Inferior parietal cortex (tissue), 1 donor: ENCODE measurements around the gene RBL1.
"Not testable (repeated sequence)": the region's sequence is repeated elsewhere in the genome, so short reads cannot be mapped to it uniquely, and the experiment has no call there.

Experiments used
- DNase-seq: peaks from one replicate; pipeline ENCODE4 v3.0.0-alpha.2; 2016; ENCODE audit errors: extremely low spot score

RBL1 gene, protein sequence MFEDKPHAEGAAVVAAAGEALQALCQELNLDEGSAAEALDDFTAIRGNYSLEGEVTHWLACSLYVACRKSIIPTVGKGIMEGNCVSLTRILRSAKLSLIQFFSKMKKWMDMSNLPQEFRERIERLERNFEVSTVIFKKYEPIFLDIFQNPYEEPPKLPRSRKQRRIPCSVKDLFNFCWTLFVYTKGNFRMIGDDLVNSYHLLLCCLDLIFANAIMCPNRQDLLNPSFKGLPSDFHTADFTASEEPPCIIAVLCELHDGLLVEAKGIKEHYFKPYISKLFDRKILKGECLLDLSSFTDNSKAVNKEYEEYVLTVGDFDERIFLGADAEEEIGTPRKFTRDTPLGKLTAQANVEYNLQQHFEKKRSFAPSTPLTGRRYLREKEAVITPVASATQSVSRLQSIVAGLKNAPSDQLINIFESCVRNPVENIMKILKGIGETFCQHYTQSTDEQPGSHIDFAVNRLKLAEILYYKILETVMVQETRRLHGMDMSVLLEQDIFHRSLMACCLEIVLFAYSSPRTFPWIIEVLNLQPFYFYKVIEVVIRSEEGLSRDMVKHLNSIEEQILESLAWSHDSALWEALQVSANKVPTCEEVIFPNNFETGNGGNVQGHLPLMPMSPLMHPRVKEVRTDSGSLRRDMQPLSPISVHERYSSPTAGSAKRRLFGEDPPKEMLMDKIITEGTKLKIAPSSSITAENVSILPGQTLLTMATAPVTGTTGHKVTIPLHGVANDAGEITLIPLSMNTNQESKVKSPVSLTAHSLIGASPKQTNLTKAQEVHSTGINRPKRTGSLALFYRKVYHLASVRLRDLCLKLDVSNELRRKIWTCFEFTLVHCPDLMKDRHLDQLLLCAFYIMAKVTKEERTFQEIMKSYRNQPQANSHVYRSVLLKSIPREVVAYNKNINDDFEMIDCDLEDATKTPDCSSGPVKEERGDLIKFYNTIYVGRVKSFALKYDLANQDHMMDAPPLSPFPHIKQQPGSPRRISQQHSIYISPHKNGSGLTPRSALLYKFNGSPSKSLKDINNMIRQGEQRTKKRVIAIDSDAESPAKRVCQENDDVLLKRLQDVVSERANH

GRCh38 chr20:37095599-37096414, at the start of gene RBL1:
TSS of gene RBL1 (minus strand) at chr20:37095997. CDS start at chr20:37095928, 69 bp downstream.
- peak; percentile 88 for DNase-seq

GRCh38 chr20:37144856-37145404, 49.1 kb upstream of the RBL1 start:
- no peak for DNase-seq

GRCh38 chr20:37142708-37143107, 46.9 kb upstream of the RBL1 start:
- DNase-seq = no peak

GRCh38 chr20:37137547-37137946, 41.8 kb upstream of the RBL1 start:
- DNase-seq = no peak

GRCh38 chr20:37133952-37134351, 38.2 kb upstream of the RBL1 start:
- no peak for DNase-seq

GRCh38 chr20:37131486-37131885, 35.7 kb upstream of the RBL1 start:
- no peak for DNase-seq

DNA sequence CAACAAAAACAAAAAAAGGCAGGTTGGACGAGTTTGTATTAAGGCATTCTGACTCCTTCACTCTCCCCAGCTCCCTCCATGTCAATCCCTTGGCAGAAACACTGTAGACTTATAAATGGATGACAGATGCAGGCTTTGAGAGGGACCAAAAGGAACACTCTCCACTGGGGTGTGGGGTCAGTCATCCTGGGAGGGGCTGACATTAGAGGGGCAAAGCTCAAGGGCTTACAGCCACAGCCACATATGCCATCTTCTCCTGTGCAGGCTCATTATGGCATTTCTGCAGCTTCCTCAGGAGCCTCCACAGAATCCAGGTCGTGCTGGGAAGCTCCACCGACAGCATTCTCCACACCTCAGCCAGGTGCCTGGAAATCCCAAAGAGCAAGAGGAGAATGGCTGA, 33.0 kb upstream of the RBL1 start:
- DNase-seq = no peak

- not testable (repeated sequence) for DNase-seq
These were observed 30.5 kb upstream of the RBL1 start for GRCh38 chr20:37126290-37126689.

DNA sequence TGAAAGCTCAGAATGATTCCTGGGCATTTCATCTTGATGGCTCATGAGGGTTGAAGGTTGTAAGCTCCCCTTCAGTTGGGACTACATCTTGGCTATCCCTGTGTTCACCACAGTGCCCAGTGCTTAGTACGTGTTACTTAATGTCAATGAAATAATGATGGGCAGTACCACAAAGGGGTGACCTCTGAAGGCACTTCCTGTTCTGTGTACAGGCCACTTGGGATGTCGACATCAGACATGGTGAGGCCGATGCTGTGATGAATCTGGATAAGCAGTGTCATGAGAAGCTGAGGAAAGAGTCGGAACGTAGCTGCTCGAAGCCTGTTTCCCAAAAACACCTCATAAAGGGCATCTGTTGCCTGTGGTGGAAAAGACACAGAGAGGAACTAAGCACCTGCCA, 27.6 kb upstream of the RBL1 start:
- DNase-seq = no peak

- no peak for DNase-seq
These were observed 24.7 kb upstream of the RBL1 start for GRCh38 chr20:37120497-37120896.

DNA sequence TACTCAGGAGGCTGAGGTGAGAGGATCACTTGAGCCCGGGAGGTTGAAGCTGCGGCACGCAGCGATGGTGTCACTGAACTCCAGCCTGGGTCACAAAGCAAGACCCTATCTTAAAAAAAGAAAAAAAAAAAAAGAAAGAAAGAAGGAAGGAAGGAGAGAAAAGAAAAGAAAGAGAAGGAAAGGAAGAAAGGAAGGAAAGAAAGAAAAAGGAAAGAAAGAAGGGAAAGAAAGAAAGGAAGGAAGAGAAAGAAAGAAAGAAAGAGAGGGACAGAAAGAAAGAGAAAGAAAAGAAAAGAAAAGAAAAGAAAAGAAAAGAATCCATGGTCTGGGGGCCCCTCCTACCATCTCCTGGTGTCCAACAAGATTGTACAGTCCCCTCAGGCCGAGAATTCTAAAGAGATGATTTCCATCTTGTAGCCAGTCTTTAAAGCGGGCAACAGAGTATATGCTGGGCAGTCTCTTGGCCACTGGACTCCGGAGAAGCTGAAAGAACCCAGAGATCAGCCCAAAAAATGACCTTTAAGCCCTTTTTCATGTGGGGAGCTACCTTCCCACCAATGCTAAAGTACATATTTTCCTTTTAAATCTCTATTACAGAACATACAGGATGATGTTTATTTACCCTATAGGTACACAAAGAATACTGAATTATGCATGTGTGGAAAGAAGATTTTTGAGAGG, 23.7 kb upstream of the RBL1 start:
- no peak for DNase-seq

DNA sequence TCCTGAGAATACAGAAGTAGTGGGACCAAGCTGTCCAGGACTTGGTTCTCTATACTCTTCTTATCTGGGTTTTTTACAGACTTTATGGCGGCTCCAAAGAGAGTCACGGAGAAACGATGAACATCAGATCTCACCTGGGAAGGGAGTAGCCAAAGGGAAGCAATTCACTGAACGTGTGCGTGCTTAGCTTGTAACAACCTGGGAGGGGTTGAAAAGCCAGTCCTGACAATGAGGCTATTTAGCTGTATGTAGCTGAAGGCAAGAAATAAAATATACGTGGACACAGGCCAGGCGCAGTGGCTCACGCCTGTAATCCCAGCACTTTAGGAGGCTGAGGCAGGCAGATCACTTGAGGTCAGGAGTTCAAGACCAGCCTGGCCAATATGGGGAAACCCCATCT, 18.2 kb upstream of the RBL1 start:
- no peak for DNase-seq

DNA sequence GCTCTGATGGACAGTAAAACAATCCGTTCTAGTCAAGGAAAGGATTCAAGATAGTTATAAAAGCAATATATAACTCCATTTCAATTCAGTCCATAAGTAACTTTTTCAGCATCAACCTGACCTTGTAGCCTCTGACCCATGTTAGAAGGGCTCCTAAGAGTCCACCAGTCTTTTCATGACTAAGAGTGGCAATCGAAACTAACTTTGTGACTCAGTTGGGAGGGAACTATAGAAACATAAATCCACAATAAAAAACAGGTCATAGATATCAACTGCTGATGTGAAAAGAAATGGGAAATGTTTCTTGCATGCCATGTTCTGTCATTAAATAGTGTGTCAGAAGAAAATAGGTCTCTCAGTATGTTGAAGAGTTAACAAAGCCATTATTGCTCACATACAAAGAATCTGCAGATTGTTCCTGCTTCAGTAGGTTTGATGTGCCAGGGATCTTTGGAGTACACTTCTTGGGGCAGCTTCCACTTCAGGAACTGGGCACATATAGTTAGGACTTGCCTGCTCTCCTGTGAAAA, 16.2 kb upstream of the RBL1 start:
- DNase-seq = no peak

DNA sequence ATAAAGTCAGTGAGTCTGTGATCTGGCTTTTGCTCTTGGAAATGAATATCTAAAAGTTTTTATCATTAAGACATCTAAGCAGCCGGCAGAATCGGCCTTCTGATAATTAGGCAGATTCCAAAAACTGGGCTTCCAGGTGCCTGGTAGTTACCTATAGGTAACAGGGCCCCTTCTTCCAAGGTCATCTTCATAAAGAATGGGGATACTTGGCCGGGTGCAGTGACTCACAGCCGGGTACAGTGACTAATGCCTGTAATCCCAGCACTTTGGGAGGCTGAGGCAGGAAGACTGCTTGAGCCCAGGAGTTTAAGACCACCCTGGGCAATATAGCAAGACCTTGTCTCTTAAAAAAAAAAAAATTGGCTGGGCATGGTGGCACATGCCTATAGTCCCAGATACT, 12.9 kb upstream of the RBL1 start:
- no peak for DNase-seq

- no peak for DNase-seq
These were observed 6.8 kb upstream of the RBL1 start for GRCh38 chr20:37102571-37102970.

DNA sequence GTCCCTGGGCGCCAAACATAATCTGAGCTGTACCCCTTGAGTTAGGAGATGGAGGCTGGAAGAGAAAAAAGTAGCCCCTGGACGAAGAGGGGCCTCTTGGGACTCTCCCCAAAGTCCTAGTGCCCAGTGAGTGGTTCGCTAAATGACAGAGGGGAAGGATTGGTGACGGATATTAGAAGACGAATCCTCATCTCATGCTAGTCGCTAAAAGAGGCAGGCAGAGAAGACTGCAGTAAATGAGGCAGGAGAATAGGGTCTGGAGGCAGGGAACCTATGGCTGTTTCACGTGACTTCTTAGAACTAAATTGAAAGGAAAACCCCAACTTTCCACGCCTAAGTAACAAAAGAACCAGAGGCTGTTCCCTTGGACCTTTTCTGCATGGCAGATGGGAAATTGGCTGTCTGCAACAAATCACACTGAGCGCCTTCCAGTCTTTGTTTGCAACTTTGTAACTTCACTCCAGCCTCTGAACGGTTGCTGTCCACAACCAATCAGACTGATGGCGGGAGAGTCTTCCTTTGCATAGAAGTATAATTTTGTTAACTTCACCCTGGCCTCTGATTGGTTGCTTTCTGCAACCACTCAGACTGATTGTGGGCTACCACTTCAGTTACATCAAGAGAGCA, 731 bp upstream of the RBL1 start:
- DNase-seq = no peak

DNA sequence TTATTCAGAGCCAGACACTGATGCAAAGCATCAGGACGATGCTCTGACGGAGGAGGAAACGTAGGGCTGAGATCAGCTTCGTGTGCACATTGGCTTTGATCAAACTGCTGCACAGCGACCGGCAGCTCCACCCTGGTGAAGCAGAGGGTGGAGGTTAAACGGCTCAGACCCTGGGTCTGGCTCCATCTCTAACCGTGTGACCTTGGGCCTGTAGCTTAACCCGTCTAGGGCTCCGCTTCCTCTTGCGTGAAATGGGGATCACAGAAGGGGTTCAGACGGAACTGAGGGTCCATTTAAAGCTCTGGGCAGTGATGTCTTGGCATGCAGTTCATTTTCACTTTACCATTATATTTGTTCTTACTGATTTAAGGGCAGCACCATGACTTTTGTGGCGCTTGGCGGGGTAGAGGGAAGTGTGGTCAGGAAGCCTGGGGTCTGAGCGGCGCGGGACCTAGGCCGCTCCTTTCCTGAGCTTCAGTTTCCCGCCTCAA, 644 bp downstream of the RBL1 start:
- peak; percentile 4 for DNase-seq

DNA sequence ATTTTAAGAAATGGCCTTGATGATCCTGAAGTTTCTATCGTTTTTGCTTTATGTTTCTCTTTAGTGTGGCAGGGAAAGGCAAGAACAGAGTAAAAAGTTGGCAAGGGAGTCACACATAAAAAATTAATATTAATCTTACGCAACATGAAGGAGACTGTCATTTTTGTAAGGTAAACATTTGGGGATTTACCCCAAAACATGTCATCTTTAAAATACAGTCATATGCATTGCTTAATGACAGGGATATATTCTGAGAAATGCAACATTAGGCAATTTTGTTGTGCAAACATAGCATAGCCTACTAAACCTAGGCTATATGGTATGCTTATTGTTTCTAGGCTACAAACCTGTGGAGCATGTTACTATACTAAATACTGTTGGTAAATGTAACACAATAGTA, 5.4 kb downstream of the RBL1 start:
- DNase-seq = no peak

DNA sequence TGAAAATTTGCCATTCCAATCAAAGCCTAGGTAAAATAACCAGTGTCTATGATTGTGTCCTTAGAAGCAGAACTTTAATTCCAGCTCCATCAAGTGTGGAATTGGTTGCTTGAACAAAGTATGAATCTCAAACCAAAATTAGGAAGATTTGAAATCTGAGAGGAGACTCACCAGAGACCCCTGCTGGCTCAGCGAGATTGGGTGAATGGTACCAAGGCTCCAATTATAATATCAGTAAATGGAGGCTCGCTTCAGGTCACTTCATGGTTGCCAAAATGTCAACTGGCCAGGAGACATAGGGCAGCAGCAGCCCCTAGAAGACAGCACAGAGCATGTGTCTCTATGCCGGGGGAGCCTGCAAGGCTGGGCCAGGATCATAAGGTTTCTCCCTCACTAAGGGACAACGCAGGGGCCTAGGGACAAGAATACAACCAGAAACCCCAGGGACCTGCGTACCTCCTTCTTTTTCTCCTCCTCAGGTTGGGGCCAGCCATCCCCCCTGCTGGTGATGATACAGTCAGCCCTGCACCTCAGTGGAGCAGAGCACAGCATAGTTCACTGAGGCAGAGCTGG, 14.0 kb downstream of the RBL1 start:
- DNase-seq = no peak

DNA sequence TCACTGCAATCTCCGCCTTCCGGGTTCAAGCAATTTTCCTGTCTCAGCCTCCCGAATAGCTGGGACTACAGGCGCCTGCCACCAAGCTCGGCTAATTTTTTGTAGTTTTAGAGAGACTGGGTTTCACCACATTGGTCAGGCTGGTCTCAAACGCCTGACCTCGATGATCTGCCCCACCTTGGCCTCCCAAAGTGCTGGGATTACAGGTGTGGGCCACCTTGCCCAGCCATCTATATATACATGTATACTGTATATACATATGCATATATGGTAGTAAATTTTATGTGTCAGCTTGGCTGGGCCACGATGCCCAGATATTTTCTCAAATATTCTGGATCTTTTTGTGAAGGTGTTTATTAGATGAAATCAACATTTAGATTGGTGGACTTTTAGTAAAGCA, 18.8 kb downstream of the RBL1 start:
- DNase-seq = no peak
